ENCODE results near the gene STAP2. TPM values are rescaled to one million over a fixed set of nuclear protein-coding genes. Genes with fewer than 3 reads are reported as not detected.

STAP2 gene
- total and polyA plus RNA-seq, 12 donors: 0.56 to 9.1 (median 2.1) TPM

DNA sequence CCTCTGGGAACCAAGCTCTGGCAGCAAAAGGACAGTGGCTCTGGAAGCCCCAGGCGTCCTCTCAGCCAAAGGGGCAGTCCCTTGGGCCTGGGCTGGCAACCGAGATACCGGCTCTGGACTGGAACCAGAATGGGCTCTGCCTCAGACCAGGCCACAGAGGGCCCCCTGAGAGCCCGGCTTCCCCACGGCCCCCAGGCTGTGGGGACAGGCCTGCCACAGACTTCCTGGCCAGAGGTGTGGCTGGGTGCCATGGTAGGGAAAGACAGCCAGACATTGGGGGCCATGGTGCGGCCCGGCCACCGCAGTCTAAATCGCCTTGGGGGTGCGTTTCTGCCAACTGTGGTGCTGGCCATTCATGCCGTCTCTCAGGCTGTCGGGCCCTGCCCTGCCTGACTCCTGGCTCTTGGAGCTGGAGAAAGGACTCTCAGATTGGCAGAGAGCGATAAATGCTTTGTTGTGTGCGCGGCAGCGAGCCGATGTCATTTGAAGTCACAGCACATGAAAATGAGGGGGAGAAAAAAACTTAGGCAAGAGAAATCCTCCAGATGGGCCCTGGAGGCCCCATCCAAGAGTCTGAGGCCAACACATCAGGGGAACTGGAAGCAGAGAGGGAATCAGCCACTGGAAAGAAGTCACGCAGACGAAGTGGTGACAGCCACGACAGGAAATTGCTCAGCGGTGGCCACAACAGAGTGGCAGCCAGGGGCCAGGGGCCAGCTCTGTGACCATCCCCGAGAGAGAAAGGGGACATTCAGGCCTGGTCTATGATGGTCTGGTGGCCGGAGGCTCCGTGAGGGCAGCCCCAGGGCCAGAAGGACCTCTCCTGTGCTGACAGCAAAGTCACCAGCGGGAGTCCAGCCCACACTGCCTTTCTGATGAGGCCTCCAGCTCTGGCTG lies 35.2 kb upstream of the STAP2 start:
- DNase-seq: peak; percentile 55 to 65
- peak; percentile 25 to 52 (median 39) for ATAC-seq
- peak overlapping the region; percentile 26 to 96 (median 81) for H3K27ac ChIP-seq
- H3K27me3 ChIP-seq: no peaks in the 10 kb centered on the region
- WGBS, 2 donors: 29 to 32% methylated on average over 25 of the region's 25 CpGs
- H3K4me3 ChIP-seq: peak overlapping the region in 2 of 10 donors; percentile 15 to 28
- H3K4me1 ChIP-seq: peaks cover 61 to 96% (median 93%) of the 10 kb centered on the region in 9 donors
- H3K9me3 ChIP-seq: no peaks in the 10 kb centered on the region
- TF ChIP-seq, protein P1, sequence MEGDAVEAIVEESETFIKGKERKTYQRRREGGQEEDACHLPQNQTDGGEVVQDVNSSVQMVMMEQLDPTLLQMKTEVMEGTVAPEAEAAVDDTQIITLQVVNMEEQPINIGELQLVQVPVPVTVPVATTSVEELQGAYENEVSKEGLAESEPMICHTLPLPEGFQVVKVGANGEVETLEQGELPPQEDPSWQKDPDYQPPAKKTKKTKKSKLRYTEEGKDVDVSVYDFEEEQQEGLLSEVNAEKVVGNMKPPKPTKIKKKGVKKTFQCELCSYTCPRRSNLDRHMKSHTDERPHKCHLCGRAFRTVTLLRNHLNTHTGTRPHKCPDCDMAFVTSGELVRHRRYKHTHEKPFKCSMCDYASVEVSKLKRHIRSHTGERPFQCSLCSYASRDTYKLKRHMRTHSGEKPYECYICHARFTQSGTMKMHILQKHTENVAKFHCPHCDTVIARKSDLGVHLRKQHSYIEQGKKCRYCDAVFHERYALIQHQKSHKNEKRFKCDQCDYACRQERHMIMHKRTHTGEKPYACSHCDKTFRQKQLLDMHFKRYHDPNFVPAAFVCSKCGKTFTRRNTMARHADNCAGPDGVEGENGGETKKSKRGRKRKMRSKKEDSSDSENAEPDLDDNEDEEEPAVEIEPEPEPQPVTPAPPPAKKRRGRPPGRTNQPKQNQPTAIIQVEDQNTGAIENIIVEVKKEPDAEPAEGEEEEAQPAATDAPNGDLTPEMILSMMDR (IDR thresholded peaks at IDR 0.05): no peak
- intact Hi-C loops (cut with DNase I): loop anchor here in 2 of 10 donors (2.0 kb wide), 2 partner anchors 21 to 27 kb away; partner anchors contain the start of gene SH3GL1 (in 1 of the 2)
- H3K36me3 ChIP-seq: peaks cover 0 to 12% (median 0%) of the 10 kb centered on the region in 9 donors

DNA sequence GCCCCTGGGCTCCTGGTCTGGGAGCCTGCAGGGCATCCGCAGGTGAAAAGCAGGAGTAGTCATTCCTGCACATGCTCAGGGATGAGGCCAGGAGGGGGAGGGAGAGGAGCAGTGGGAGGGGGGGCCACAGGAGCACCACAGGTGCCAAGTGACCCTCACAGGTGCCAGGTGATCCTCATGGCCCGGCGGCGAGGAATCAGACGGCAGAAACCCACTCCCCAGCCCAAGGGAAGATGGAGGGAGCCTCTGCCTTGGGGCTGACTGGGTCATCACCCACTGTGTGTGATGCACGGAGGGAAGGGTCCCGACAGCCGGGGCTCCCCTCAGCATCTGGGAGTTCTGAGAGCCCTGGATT lies 34.4 kb upstream of the STAP2 start:
- TF ChIP-seq, protein P1 (IDR thresholded peaks at IDR 0.05): no peak
- peaks cover 0 to 9% (median 0%) of the 10 kb centered on the region in 9 donors for H3K36me3 ChIP-seq
- H3K4me3 ChIP-seq: no peak overlapping the region
- no peaks in the 10 kb centered on the region for H3K9me3 ChIP-seq
- no peak for DNase-seq
- H3K27me3 ChIP-seq: no peaks in the 10 kb centered on the region
- H3K27ac ChIP-seq: peak overlapping the region in 9 of 10 donors; percentile 75 to 96 (median 82)
- ATAC-seq: no peak
- WGBS, 2 donors: 91 to 93% methylated on average over 8 of the region's 8 CpGs
- H3K4me1 ChIP-seq: peaks cover 68 to 100% (median 98%) of the 10 kb centered on the region in 9 donors
- intact Hi-C loops (cut with DNase I): no loop called here

DNA sequence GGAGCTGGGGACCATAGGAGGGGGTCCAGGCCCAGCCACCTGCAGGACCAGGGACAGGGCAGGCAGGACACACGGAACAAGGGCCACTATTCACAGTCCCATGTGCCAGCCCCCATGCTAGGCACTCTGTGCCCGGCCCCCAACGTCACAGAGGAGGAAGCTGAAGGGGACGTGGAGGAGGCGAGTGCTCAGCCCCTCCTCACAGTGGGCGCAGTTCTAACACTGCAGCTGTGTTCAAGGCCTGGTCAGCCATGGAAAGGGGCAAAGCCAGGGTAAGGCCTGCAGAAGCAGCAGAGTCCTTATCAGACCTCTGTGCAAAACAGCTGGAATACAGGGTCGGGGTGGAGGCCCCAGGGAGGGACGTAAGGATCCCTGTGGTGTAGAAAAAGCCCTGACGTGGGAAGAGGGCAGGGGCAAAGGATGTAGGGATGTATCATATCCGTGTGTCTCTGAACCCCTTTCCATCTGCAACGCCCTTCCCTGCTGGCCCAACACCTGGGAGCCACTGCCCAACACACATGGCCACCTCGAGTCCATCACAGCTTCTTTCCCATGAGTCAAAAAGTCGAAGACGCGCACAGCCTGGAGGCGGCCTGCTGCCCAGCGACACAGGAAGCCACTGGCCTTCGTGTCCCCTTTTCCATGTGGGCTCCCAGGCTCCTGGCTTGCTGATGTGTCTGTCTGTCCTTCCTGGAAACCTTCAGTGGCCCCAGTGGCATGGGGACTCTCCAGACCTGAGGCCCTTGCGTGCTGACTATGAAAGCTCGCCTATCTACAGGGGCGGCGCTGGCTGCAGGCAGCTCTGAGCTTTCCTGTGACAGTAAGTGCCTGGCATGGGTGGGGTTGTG lies 33.8 kb upstream of the STAP2 start:
- TF ChIP-seq, protein P1 (IDR thresholded peaks at IDR 0.05): no peak
- DNase-seq (no peak), ATAC-seq (no peak)
- Histone ChIP-seq H3K27ac (peak overlapping the region in 9 of 10 donors; percentile 75 to 96 (median 82)), H3K27me3 (no peaks in the 10 kb centered on the region), H3K9me3 (no peaks in the 10 kb centered on the region), H3K4me1 (peaks cover 70 to 100% (median 98%) of the 10 kb centered on the region in 9 donors), H3K36me3 (peaks cover 0 to 13% (median 0%) of the 10 kb centered on the region in 9 donors), H3K4me3 (no peak overlapping the region)
- 86 to 90% methylated on average over 22 of the region's 22 CpGs for WGBS, 2 donors
- intact Hi-C loops (cut with DNase I): no loop called here

Measured in heart right ventricle (tissue), 16 donors.